Left renal pelvis (tissue), 4 donors: Measurements from ENCODE around the gene DIO1. TPM values are rescaled to one million over a fixed set of nuclear protein-coding genes. Genes with fewer than 3 reads are reported as not detected.
"Not testable (repeated sequence)": the region's sequence is repeated elsewhere in the genome, so short reads cannot be mapped to it uniquely, and the experiment has no call there.

Experiments used
- DNase-seq, 4 donors: peaks; one replicate each; pipeline ENCODE4 v3.0.0-alpha.2; 2013; ENCODE audit warnings: low read depth in 4 of 4, low spot score in 3 of 4
- polyA plus RNA-seq, 4 donors: library from polyadenylated mRNA; unstranded; fragments of 120-200 nt; gene quantifications; one replicate each; pipeline ENCODE4 v1.2.1, GENCODE V29; 2013; ENCODE audit not compliant: insufficient read length in 4 of 4

DIO1 gene
- polyA plus RNA-seq, result 1 to 10 TPM in 3 of 4 donors, under 1 TPM in 1; 0.50 to 9.7 (median 4.6) TPM

GRCh38 chr1:53893999-53894636 is at the start of gene DIO1:
Gene DIO1 (plus strand): TSS chr1:53894187. CDS start chr1:53894211, 24 bp downstream.
- DNase-seq, result no peak

GRCh38 chr1:53847980-53848379 is 46.0 kb upstream of the DIO1 start:
- no peak for DNase-seq

GRCh38 chr1:53850082-53850673 is 43.8 kb upstream of the DIO1 start:
- DNase-seq, result no peak

GRCh38 chr1:53851571-53852285 is 42.3 kb upstream of the DIO1 start:
- peak in 1 of 4 donors; percentile 1 for DNase-seq

- peak in 2 of 4 donors; percentile 19 to 37 for DNase-seq
Measured at GRCh38 chr1:53860967-53861411, 33.0 kb upstream of the DIO1 start.

GRCh38 chr1:53862507-53862906 is 31.5 kb upstream of the DIO1 start:
- DNase-seq, result no peak

- DNase-seq, result no peak
Measured at GRCh38 chr1:53868565-53868964, 25.4 kb upstream of the DIO1 start.

- no peak for DNase-seq
Measured at GRCh38 chr1:53869454-53870117, 24.4 kb upstream of the DIO1 start.

GRCh38 chr1:53871221-53871620 is 22.8 kb upstream of the DIO1 start:
- DNase-seq, result no peak

- DNase-seq, result no peak
Measured at GRCh38 chr1:53871773-53872484, 22.1 kb upstream of the DIO1 start.

GRCh38 chr1:53875150-53875549 is 18.8 kb upstream of the DIO1 start:
- not testable (repeated sequence) for DNase-seq

GRCh38 chr1:53878492-53879105 is 15.4 kb upstream of the DIO1 start:
- no peak for DNase-seq

GRCh38 chr1:53881853-53882252 is 12.1 kb upstream of the DIO1 start:
- not testable (repeated sequence) for DNase-seq

GRCh38 chr1:53883600-53883999 is 10.4 kb upstream of the DIO1 start:
- not testable (repeated sequence) for DNase-seq

GRCh38 chr1:53888681-53889080 is 5.3 kb upstream of the DIO1 start:
- DNase-seq, result no peak

GRCh38 chr1:53889304-53890298 is 4.4 kb upstream of the DIO1 start, which contains the start of gene YIPF1:
Gene YIPF1 (minus strand): TSS chr1:53889797. CDS start chr1:53888937, 860 bp downstream.
- peak; percentile 61 to 75 (median 70) for DNase-seq

- no peak for DNase-seq
Measured at GRCh38 chr1:53890522-53890941, 3.5 kb upstream of the DIO1 start.

GRCh38 chr1:53891018-53891417 is 3.0 kb upstream of the DIO1 start:
- no peak for DNase-seq

GRCh38 chr1:53891678-53892077 is 2.3 kb upstream of the DIO1 start:
- DNase-seq, result no peak
